ENCODE data around the gene NCAM1.
A peak's percentile ranks its signal among the peaks of the same experiment; 100 is the strongest.
"Not testable (repeated sequence)": the region's sequence is repeated elsewhere in the genome, so short reads cannot be mapped to it uniquely, and the experiment has no call there.

NCAM1 gene

GRCh38 chr11:113021111-113021510, 59.9 kb downstream of the NCAM1 start:
- no peak for DNase-seq (ENCODE audit: low read depth)

GRCh38 chr11:113022262-113022661, 61.0 kb downstream of the NCAM1 start:
- DNase-seq (ENCODE audit: low read depth) = peak; percentile 98

DNA sequence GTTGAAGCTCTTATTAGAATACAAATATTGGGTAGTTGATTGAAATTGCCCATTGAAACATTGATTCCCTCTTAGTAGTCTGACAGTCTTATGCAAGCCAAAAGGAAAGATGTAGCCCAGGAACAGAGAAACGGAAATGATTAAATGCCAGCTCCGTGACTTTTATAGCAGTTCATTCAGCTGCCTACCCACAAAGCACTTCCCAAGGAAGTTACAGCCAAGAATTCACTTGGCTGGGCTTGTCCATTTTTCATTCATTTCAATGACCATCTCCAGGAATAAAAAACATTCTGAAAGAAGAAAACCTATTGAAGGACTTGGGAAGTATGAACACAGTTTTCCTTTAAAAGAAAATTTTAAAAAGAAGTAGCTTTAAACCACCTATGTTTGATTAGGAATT, 62.0 kb downstream of the NCAM1 start:
- DNase-seq (ENCODE audit: low read depth) = peak; percentile 81

DNA sequence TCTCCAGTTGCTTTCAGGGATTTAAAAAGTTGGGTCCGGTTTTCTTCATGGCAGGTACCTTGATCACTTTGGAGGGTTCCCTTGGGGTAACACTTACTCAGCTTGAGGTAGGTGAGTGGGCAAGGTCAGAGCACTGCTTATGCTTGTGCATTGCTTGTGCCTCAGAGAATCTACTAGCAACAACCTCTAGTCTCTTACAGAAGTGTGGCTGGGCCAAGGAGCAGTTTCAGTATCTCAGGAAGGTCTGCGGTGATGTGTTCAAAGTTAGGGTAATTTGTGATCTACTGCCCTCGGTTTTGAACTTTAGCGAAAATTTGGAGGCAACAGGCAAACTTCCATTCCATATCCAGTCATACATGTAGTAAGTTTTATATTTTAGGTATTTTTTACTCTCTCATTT, 62.8 kb downstream of the NCAM1 start:
- no peak for DNase-seq (ENCODE audit: low read depth)

GRCh38 chr11:113026778-113027177, 65.6 kb downstream of the NCAM1 start:
- DNase-seq (ENCODE audit: low read depth) = no peak

- DNase-seq (ENCODE audit: low read depth) = peak; percentile 69
These were observed 73.4 kb downstream of the NCAM1 start for GRCh38 chr11:113034576-113034975.

DNA sequence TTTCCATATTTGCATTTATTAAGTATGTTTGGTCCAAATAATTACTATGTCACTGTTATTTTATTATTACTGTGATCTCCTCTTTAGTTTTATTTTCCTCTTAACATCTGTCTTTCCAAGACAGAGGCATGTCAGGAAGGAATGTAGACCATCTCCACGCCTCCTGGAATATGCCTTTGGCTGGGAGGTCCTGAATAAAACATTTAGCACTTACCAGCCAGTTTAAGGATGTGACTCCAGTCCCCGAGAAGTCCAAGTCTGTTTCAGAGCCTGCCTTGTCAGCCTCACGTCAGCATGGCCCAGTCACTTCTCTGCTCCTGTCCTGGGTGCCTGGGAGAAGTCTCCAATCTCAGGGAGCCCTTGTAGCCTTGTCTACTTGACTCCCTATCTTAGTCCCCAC, 74.5 kb downstream of the NCAM1 start:
- no peak for DNase-seq (ENCODE audit: low read depth)

GRCh38 chr11:113043698-113044097, 82.5 kb downstream of the NCAM1 start:
- no peak for DNase-seq (ENCODE audit: low read depth)

DNA sequence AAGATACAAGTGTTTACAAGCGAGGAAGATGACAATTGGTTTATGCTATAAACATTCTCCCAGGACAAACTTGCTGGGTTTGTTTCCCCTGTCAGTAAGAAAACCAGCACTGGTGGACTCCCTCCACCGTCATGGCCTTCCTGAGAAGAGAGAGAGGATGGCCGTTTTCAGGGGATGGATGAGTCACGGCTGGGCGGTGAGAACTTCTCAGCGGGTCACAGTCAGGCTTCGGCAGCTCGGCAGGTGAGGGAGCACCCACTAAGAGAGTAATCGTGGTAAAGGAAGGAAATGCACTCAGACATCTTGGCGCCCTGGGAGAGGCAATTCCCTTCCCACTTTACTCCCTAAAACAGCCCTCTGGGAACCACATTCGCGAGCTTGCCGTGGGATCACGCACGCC, 83.9 kb downstream of the NCAM1 start:
- peak; percentile 19 for DNase-seq (ENCODE audit: low read depth)

GRCh38 chr11:113046866-113047265, 85.6 kb downstream of the NCAM1 start:
- DNase-seq (ENCODE audit: low read depth) = peak; percentile 45

DNA sequence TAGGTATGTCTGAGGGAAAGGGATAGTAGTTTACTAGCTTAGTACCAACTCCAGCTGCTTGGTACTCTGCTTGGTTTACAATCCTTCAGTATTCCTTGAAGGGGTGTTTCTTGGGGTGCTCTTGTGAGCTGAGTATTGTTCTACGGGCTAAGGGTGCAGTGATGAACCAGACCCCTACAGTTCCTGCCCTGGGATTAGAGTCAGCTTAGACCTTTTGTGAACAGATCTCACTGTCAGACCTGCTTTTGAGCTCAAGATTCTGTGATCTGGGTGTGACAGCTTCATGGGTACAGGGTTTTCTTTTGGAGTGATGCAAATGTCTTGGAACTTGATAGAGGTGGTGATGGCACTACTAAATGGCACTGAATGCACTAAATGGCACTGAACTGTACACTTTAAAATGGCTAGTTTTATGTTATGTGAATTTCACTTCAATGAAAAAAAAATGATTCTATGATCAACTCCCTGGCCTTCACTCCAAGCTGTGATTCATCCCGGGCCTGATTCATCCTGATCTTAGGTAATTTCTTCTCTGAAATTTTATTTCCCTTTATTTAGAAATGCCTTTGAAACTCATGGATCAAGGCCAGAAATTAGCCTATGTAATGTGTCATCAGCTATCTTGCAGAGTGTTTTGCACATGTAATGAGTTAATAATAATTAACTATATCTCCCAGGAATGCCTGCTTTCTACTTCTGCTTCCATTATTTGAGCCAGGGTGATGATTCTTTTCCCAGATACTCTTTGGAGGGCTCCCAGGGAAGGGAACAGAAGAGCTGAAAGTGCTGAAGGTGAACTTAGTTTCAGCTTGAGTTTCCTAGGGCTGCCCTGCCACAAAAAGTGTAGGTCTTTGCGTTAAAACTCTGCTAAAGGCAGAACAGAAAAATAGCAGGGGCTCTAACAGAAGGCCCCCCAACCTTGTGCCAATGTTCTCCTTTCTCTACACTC, 87.9 kb downstream of the NCAM1 start:
- peak; percentile 85 for DNase-seq (ENCODE audit: low read depth)

GRCh38 chr11:113053042-113053441, 91.8 kb downstream of the NCAM1 start:
- not testable (repeated sequence) for DNase-seq (ENCODE audit: low read depth)

- DNase-seq (ENCODE audit: low read depth) = no peak
These were observed 95.8 kb downstream of the NCAM1 start for GRCh38 chr11:113057038-113057437.

- no peak for DNase-seq (ENCODE audit: low read depth)
These were observed 98.3 kb downstream of the NCAM1 start for GRCh38 chr11:113059548-113059947.

- DNase-seq (ENCODE audit: low read depth) = no peak
These were observed 104.1 kb downstream of the NCAM1 start for GRCh38 chr11:113065330-113065729.

- no peak for DNase-seq (ENCODE audit: low read depth)
These were observed 111.1 kb downstream of the NCAM1 start for GRCh38 chr11:113072237-113072858.

DNA sequence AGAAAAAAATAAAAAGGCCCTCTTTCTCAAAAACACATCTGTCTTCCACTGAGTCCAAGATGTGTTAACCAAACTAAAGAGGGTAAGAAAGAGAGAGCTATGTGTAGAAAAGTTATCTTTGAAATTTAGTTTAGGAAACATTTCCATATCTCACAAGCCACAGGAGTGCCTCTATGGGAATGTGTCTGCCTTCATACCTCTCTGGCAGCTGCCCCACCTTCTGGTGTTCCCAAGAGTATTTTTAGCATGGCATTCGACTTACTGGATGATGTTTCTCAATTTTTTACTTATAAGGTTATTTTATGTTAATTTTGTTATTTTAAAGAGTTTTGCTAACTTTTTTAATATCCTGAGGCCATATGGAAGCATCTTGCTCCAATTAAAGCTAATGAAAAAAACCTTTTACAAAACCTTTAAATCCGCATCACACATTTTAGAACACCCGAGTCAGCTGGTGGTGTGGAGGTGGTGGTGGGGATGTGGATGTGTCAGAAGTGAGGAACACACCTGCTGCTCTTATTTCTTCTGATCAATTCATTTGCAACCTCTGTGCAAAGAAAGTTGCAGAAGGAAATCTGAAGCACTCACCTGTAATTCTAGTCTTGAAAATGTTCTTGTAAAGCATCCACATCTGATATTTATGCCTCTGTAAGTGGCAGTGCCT, 112.2 kb downstream of the NCAM1 start:
- DNase-seq (ENCODE audit: low read depth) = no peak

DNA sequence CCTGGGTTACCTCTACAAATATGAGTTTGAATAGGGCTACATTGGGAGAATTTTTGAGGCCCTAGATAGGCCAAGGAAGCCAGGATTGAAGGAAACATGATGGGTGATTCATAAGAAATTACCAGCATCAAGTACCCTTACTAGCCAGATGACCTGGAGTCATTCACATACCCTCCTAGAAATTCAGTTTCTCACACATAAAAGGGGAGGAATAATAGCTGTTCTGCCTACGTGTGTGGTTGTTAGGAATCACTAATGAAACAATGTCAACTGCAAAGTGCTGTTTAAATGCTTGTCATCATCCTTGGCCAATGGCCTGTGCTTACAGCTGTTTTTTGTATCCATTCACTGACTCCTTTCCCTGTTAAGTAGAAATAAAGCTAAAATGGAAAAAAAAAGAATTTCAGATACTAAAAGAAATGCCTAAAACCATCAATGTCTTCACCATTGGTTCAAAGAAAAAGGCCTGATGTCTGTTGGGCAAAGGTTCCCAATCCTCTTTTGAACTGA, 114.4 kb downstream of the NCAM1 start:
- no peak for DNase-seq (ENCODE audit: low read depth)

- DNase-seq (ENCODE audit: low read depth) = no peak
These were observed 116.2 kb downstream of the NCAM1 start for GRCh38 chr11:113077379-113077778.

GRCh38 chr11:113082341-113082955, 121.2 kb downstream of the NCAM1 start:
- DNase-seq (ENCODE audit: low read depth) = no peak

DNA sequence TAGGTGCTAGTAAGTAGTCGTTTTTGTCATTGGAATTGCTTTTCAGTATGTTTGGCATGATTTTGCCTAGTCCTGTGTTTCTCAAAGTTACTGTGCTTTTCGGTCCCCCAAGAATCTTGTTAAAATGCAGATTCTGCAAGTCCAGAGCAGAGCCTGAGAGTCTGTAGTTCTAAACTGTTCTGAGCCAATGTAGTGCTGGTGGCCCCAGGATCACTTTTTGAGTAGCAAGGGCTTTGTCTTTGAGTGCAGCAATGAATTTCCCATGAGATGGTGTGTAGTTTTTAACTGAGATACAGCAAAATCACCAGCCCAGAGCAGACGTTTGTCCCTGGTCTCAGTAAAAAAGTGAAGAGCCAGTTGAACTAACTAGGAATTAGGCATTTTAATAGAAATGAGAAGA, 122.4 kb downstream of the NCAM1 start:
- DNase-seq (ENCODE audit: low read depth) = no peak

GRCh38 chr11:113084297-113084696, 123.1 kb downstream of the NCAM1 start:
- DNase-seq (ENCODE audit: low read depth) = no peak

Measured in amniotic epithelial cell (primary cell).